HG03060 (cell line): ENCODE results near the gene ABL2.

ENCODE experiments used
- ATAC-seq: cut with Tn5 transposase; IDR thresholded peaks from one replicate; pipeline ENCODE4 v1.9.1; 2021; ENCODE audit warnings: low read depth, moderate number of reproducible peaks; ENCODE audit not compliant: unreplicated experiment

The ABL2 gene

GRCh38 chr1:179061360-179062282 is 167.9 kb downstream of the ABL2 start:
- ATAC-seq = no peak

GRCh38 chr1:179058487-179059483 is 170.7 kb downstream of the ABL2 start:
- ATAC-seq = no peak

GRCh38 chr1:179055937-179056336 is 173.5 kb downstream of the ABL2 start:
- no peak for ATAC-seq

- no peak for ATAC-seq
Observed at GRCh38 chr1:179053486-179053885, 176.0 kb downstream of the ABL2 start.

- no peak for ATAC-seq
Observed at GRCh38 chr1:179052776-179053175, 176.7 kb downstream of the ABL2 start.
